B cell (primary cell): ENCODE data around the gene TRPC1. TPM values are rescaled to one million over a fixed set of nuclear protein-coding genes. Genes with fewer than 3 reads are reported as not detected.

Experiments
- ATAC-seq: fragments of 200-7000 bp; cut with Tn5 transposase; one replicate; pipeline ENCODE4 v1.10.0; 2021; ENCODE audit warnings: low read depth, mild to moderate bottlenecking, moderate number of reproducible peaks, moderate library complexity
- CTCF ChIA-PET: fragments of 350-600 bp; sonication (Branson Sonifier 250); formaldehyde crosslinking; loops from one replicate; lab custom pipeline; 2021; ENCODE audit warnings: antibody characterized with exemption, inconsistent platforms; lab: Charles Lee
- POLR2A ChIA-PET: fragments of 350-600 bp; sonication (Branson Sonifier 250); formaldehyde crosslinking; loops from one replicate; lab custom pipeline; 2021; ENCODE audit warnings: antibody characterized with exemption; lab: Charles Lee
- DNase-seq: peaks from one replicate; pipeline ENCODE4 v3.0.0; 2013
- H2AFZ ChIP-seq: 2 replicates; pipeline ENCODE4 v1.6.1; 2012; ENCODE audit warnings: mild to moderate bottlenecking, low read depth, low read length; ENCODE audit not compliant: insufficient read depth, poor library complexity, severe bottlenecking
- H3K27ac ChIP-seq, 2 donors: 1 replicate in 1 of 2; 2 replicates in 1 of 2; pipeline ENCODE4 v1.5.1; 2012 to 2013; ENCODE audit warnings: low read length in 2 of 2, mild to moderate bottlenecking in 2 of 2, moderate library complexity in 1 of 2
- H3K27me3 ChIP-seq, 4 experiments: fragments of 200-600 bp in 1 of 4; sonication (generic) in 1 of 4; replicated peaks in 1 of 4; 1 replicate in 2 of 4; 2 replicates in 2 of 4; pipeline versions ENCODE4 v1.6.1 to v1.7.0; 2013 to 2016; ENCODE audit warnings: low read length in 3 of 4, mild to moderate bottlenecking in 2 of 4, mixed read lengths in 1 of 4, moderate library complexity in 1 of 4; ENCODE audit not compliant: insufficient read depth in 4 of 4, control insufficient read depth in 3 of 4; ENCODE audit errors: control extremely low read depth in 1 of 4
- H3K36me3 ChIP-seq, 2 experiments: replicated peaks in 1 of 2; 1 replicate in 1 of 2; 2 replicates in 1 of 2; pipeline versions ENCODE4 v1.6.1 to v1.7.1; 2013; ENCODE audit warnings: low read length in 1 of 2; ENCODE audit not compliant: insufficient read depth in 2 of 2, control insufficient read depth in 1 of 2; ENCODE audit errors: control extremely low read depth in 1 of 2, extremely low read depth in 1 of 2
- H3K4me1 ChIP-seq, 2 donors: fragments of 200-600 bp in 1 of 2; sonication (generic) in 1 of 2; 1 replicate in 1 of 2; 2 replicates in 1 of 2; pipeline versions ENCODE4 v1.5.1 to v1.6.1; 2013 to 2017; ENCODE audit warnings: low read length in 2 of 2; ENCODE audit not compliant: control insufficient read depth in 2 of 2, insufficient read depth in 2 of 2
- H3K4me2 ChIP-seq: replicated peaks from 2 replicates; pipeline ENCODE3; 2012; ENCODE audit warnings: mild to moderate bottlenecking, low read depth, low read length; ENCODE audit not compliant: poor library complexity, severe bottlenecking
- H3K4me3 ChIP-seq, 5 experiments: fragments of 200-600 bp in 1 of 5; sonication (generic) in 1 of 5; 1 replicate in 3 of 5; 2 replicates in 2 of 5; pipeline versions ENCODE4 v1.5.1 to v1.7.0; 2011 to 2016; ENCODE audit warnings: low read length in 4 of 5, mild to moderate bottlenecking in 4 of 5, low read depth in 2 of 5, control low read depth in 1 of 5, moderate library complexity in 1 of 5; ENCODE audit not compliant: insufficient read depth in 1 of 5; ENCODE audit errors: control extremely low read depth in 1 of 5, extremely low read depth in 1 of 5
- H3K79me2 ChIP-seq: fragments of 200-600 bp; sonication (generic); one replicate; pipeline ENCODE4 v1.6.0; 2016; ENCODE audit warnings: low read length; ENCODE audit not compliant: control insufficient read depth, insufficient read depth
- H3K9ac ChIP-seq: fragments of 200-600 bp; sonication (generic); 2 replicates; pipeline ENCODE4 v1.6.1; 2017; ENCODE audit warnings: mild to moderate bottlenecking, low read length, moderate library complexity
- H3K9me3 ChIP-seq, 3 donors: one replicate each; pipeline versions ENCODE4 v1.6.1 to v1.7.1; 2013; ENCODE audit warnings: low read length in 2 of 3; ENCODE audit not compliant: control insufficient read depth in 2 of 3, insufficient read depth in 1 of 3; ENCODE audit errors: control extremely low read depth in 1 of 3
- H4K20me1 ChIP-seq: 2 replicates; pipeline ENCODE4 v1.6.0; 2012; ENCODE audit warnings: mild to moderate bottlenecking, low read length; ENCODE audit not compliant: insufficient read depth, control insufficient read depth, poor library complexity, severe bottlenecking
- H3K27ac Mint-ChIP-seq: one replicate; pipeline ENCODE4 v1.8.0; 2021; ENCODE audit warnings: mixed read lengths
- H3K27me3 Mint-ChIP-seq: one replicate; pipeline ENCODE4 v1.8.0; 2021; ENCODE audit warnings: mixed read lengths
- H3K4me1 Mint-ChIP-seq: one replicate; pipeline ENCODE4 v1.8.0; 2021; ENCODE audit warnings: mixed read lengths
- H3K4me3 Mint-ChIP-seq: one replicate; pipeline ENCODE4 v1.8.0; 2021; ENCODE audit warnings: mixed read lengths
- H3K9me3 Mint-ChIP-seq: one replicate; pipeline ENCODE4 v1.8.0; 2022; ENCODE audit warnings: mixed read lengths; ENCODE audit not compliant: insufficient read depth
- EZH2 ChIP-seq: IDR thresholded peaks from 2 replicates; pipeline ENCODE4 v1.6.1; 2012; ENCODE audit warnings: borderline replicate concordance, low read depth, mild to moderate bottlenecking, moderate library complexity, low read length; ENCODE audit not compliant: insufficient read depth, poor library complexity, severe bottlenecking
- WGBS: methylation state at CpG from one replicate; pipeline ENCODE4 v1.1.5; 2013; ENCODE audit warnings: missing lambda C conversion rate; ENCODE audit not compliant: insufficient coverage; 5-methylcytosine and 5-hydroxymethylcytosine counted together
- intact Hi-C: fragments of 100-400 bp; cut with micrococcal nuclease; formaldehyde crosslinking; loops from one replicate; pipeline ENCODE4 v1.10.0; 2022
- polyA plus RNA-seq: library from polyadenylated mRNA; depleted of rRNA; stranded (reverse); fragments of >200 nt; gene quantifications from 2 replicates; pipeline ENCODE4 v1.2.3, GENCODE V29; 2012
- total RNA-seq, 2 donors: library from RNA; stranded (reverse); fragments of 120-200 nt in 1 of 2; gene quantifications; 1 replicate in 1 of 2; 2 replicates in 1 of 2; pipeline versions ENCODE4 v1.2.3 to v1.2.4, GENCODE V29; 2013 to 2022
- TF ChIP-seq, protein P1 (sequence below): fragments of 200-600 bp; IDR thresholded peaks from one replicate; pipeline ENCODE4 v1.8.0; 2022; ENCODE audit warnings: antibody characterized with exemption, mild to moderate bottlenecking

TRPC1 gene
- total and polyA plus RNA-seq, 2 donors (not counting 1 experiment from before 2014, with no cell fraction given) = 2.0 to 3.8 TPM

DNA sequence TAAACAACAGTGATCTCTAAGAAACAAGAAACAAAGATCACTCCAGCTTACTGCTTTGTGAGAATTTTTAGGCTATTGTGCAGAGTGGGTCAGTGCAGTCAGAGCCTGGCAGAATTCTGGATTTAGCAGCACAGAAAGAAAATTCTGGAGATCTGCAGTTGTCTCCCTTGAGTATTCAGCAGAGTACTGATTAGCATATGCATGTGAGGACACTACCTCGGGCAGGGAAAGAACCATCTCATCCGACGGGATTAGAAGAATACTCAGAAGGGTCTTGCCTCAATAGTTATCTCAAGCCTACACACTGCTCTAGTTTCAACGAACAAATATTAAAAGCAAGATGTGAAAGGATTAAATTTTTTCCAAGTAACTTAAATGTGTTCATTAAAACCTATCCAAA is 70.7 kb downstream of the TRPC1 start:
- H3K36me3 ChIP-seq = no peaks in the 10 kb centered on the region
- peaks cover 3% of the 10 kb centered on the region for H3K27me3 Mint-ChIP-seq
- no peaks in the 10 kb centered on the region for H3K27me3 ChIP-seq
- intact Hi-C loops = no loop called here
- no peaks in the 10 kb centered on the region for H3K4me1 ChIP-seq
- H4K20me1 ChIP-seq = no peaks in the 10 kb centered on the region
- no peak for DNase-seq
- ATAC-seq = no peak
- no peak overlapping the region for H3K4me3 ChIP-seq
- no CpG with 5 or more reads among the region's 4 CpGs for WGBS
- H3K4me1 Mint-ChIP-seq = no peaks in the 10 kb centered on the region
- H3K9me3 Mint-ChIP-seq = no peaks in the 10 kb centered on the region
- no peak overlapping the region for H2AFZ ChIP-seq
- H3K9ac ChIP-seq = no peak overlapping the region
- H3K9me3 ChIP-seq = no peaks in the 10 kb centered on the region
- H3K27ac Mint-ChIP-seq = no peak overlapping the region
- ChIA-PET CTCF (no interaction called here), POLR2A (no interaction called here)
- TF ChIP-seq, protein P1, sequence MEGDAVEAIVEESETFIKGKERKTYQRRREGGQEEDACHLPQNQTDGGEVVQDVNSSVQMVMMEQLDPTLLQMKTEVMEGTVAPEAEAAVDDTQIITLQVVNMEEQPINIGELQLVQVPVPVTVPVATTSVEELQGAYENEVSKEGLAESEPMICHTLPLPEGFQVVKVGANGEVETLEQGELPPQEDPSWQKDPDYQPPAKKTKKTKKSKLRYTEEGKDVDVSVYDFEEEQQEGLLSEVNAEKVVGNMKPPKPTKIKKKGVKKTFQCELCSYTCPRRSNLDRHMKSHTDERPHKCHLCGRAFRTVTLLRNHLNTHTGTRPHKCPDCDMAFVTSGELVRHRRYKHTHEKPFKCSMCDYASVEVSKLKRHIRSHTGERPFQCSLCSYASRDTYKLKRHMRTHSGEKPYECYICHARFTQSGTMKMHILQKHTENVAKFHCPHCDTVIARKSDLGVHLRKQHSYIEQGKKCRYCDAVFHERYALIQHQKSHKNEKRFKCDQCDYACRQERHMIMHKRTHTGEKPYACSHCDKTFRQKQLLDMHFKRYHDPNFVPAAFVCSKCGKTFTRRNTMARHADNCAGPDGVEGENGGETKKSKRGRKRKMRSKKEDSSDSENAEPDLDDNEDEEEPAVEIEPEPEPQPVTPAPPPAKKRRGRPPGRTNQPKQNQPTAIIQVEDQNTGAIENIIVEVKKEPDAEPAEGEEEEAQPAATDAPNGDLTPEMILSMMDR = no peak
- TF ChIP-seq EZH2 = no peak
- no peak overlapping the region for H3K27ac ChIP-seq
- no peak overlapping the region for H3K4me3 Mint-ChIP-seq
- H3K79me2 ChIP-seq = no peaks in the 10 kb centered on the region
- no peak overlapping the region for H3K4me2 ChIP-seq

DNA sequence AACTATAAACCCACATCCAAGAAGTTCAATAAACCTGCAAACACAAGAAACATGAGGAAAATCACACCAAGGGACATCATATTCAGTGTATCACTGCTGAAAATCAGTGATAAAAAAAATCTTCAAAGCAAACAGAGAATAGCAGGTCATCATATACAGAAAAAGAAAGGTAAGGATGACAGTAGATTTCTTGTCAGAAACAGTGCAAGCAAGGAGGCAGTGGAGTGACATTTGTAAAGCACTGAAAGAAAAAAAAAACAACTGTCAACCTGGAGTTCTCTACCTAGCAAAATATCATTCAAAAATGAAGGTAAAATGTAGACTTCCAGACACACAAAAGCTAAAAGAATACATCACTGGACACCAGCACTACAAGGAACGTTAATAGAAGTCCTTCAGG is 71.5 kb downstream of the TRPC1 start:
- Histone ChIP-seq H4K20me1 (no peaks in the 10 kb centered on the region), H3K9ac (no peak overlapping the region), H3K4me1 (no peaks in the 10 kb centered on the region), H2AFZ (no peak overlapping the region), H3K27ac (no peak overlapping the region), H3K36me3 (no peaks in the 10 kb centered on the region), H3K4me2 (no peak overlapping the region), H3K9me3 (no peaks in the 10 kb centered on the region), H3K79me2 (no peaks in the 10 kb centered on the region), H3K4me3 (no peak overlapping the region), H3K27me3 (no peaks in the 10 kb centered on the region)
- TF ChIP-seq, protein P1 = no peak
- TF ChIP-seq EZH2 = no peak
- no peak overlapping the region for H3K27ac Mint-ChIP-seq
- DNase-seq (no peak), ATAC-seq (no peak)
- no peak overlapping the region for H3K4me3 Mint-ChIP-seq
- intact Hi-C loops = no loop called here
- no CpG with 5 or more reads among the region's 1 CpG for whole genome bisulfite sequencing
- ChIA-PET POLR2A (no interaction called here), CTCF (no interaction called here)
- H3K27me3 Mint-ChIP-seq = no peaks in the 10 kb centered on the region
- H3K4me1 Mint-ChIP-seq = no peaks in the 10 kb centered on the region
- H3K9me3 Mint-ChIP-seq = no peaks in the 10 kb centered on the region
